HG03521 (cell line): ENCODE results near the gene TOMM40L.
"Not testable (repeated sequence)": the region's sequence is repeated elsewhere in the genome, so short reads cannot be mapped to it uniquely, and the experiment has no call there.

ENCODE experiments used
- ATAC-seq: cut with Tn5 transposase; IDR thresholded peaks from one replicate; pipeline ENCODE4 v1.9.1; 2021; ENCODE audit warnings: mild to moderate bottlenecking, moderate library complexity; ENCODE audit not compliant: unreplicated experiment

The TOMM40L gene

GRCh38 chr1:161218301-161219077, 7.4 kb upstream of the TOMM40L start:
- ATAC-seq = no peak

- ATAC-seq = no peak
Observed at GRCh38 chr1:161219078-161219892, 6.6 kb upstream of the TOMM40L start.

GRCh38 chr1:161220002-161220401, 5.9 kb upstream of the TOMM40L start:
- no peak for ATAC-seq

GRCh38 chr1:161222175-161223019, 3.5 kb upstream of the TOMM40L start:
- no peak for ATAC-seq

- ATAC-seq = no peak
Observed at GRCh38 chr1:161223805-161224694, 1.8 kb upstream of the TOMM40L start.

GRCh38 chr1:161224695-161225087, 1.2 kb upstream of the TOMM40L start:
- ATAC-seq = not testable (repeated sequence)

- no peak for ATAC-seq
Observed at GRCh38 chr1:161225178-161225533, 704 bp upstream of the TOMM40L start.

- no peak for ATAC-seq
Observed at GRCh38 chr1:161226320-161226711, 456 bp downstream of the TOMM40L start.

- ATAC-seq = no peak
Observed at GRCh38 chr1:161226759-161227158, 899 bp downstream of the TOMM40L start.

- ATAC-seq = peak; percentile 31
Observed at GRCh38 chr1:161227196-161227871, 1.5 kb downstream of the TOMM40L start.

- no peak for ATAC-seq
Observed at GRCh38 chr1:161228032-161228431, 2.2 kb downstream of the TOMM40L start.

- no peak for ATAC-seq
Observed at GRCh38 chr1:161229896-161230295, 4.0 kb downstream of the TOMM40L start.

- ATAC-seq = no peak
Observed at GRCh38 chr1:161230762-161231161, 4.9 kb downstream of the TOMM40L start.

- ATAC-seq = no peak
Observed at GRCh38 chr1:161233102-161233501, 7.2 kb downstream of the TOMM40L start.

- no peak for ATAC-seq
Observed at GRCh38 chr1:161235957-161236775, 10.3 kb downstream of the TOMM40L start.

- ATAC-seq = no peak
Observed at GRCh38 chr1:161238039-161238473, 12.2 kb downstream of the TOMM40L start, which contains the start of gene NR1I3. Gene NR1I3 (minus strand): TSS chr1:161238203. CDS start chr1:161236565, 1,638 bp downstream.

GRCh38 chr1:161241682-161242081, 15.8 kb downstream of the TOMM40L start:
- no peak for ATAC-seq

- no peak for ATAC-seq
Observed at GRCh38 chr1:161242313-161242712, 16.5 kb downstream of the TOMM40L start.

- no peak for ATAC-seq
Observed at GRCh38 chr1:161244888-161245287, 19.0 kb downstream of the TOMM40L start.
